Neutrophil (primary cell): ENCODE data around the gene PITX1.

Experiments
- H3K27ac ChIP-seq: fragments of 200-600 bp; sonication (generic); 2 replicates; pipeline ENCODE4 v1.5.1; 2016; ENCODE audit warnings: mild to moderate bottlenecking, moderate library complexity
- H3K27me3 ChIP-seq: fragments of 200-600 bp; sonication (generic); 2 replicates; pipeline ENCODE4 v1.6.0; 2016; ENCODE audit warnings: mild to moderate bottlenecking
- H3K36me3 ChIP-seq: fragments of 200-600 bp; sonication (generic); 2 replicates; pipeline ENCODE4 v1.5.1; 2017
- H3K4me1 ChIP-seq, 2 experiments: fragments of 200-600 bp in 1 of 2; sonication (generic) in 1 of 2; 1 replicate in 1 of 2; 2 replicates in 1 of 2; pipeline versions ENCODE4 v1.5.1 to v1.6.1; 2013 to 2016; ENCODE audit warnings: low read depth in 1 of 2, low read length in 1 of 2, mild to moderate bottlenecking in 1 of 2, moderate library complexity in 1 of 2; ENCODE audit not compliant: control insufficient read depth in 1 of 2, insufficient read depth in 1 of 2
- H3K4me3 ChIP-seq, 2 experiments: fragments of 200-600 bp in 1 of 2; sonication (generic) in 1 of 2; 1 replicate in 1 of 2; 2 replicates in 1 of 2; pipeline ENCODE4 v1.5.1; 2013 to 2016; ENCODE audit warnings: low read depth in 1 of 2, low read length in 1 of 2, mild to moderate bottlenecking in 1 of 2, moderate library complexity in 1 of 2
- H3K9me3 ChIP-seq: fragments of 200-600 bp; sonication (generic); 2 replicates; pipeline ENCODE4 v1.5.1; 2016
- TF ChIP-seq, protein P1 (sequence below): fragments of 200-600 bp; sonication (generic); IDR thresholded peaks from 2 replicates; pipeline ENCODE4 v1.5.1; 2016; ENCODE audit warnings: antibody characterized with exemption

PITX1 gene

DNA sequence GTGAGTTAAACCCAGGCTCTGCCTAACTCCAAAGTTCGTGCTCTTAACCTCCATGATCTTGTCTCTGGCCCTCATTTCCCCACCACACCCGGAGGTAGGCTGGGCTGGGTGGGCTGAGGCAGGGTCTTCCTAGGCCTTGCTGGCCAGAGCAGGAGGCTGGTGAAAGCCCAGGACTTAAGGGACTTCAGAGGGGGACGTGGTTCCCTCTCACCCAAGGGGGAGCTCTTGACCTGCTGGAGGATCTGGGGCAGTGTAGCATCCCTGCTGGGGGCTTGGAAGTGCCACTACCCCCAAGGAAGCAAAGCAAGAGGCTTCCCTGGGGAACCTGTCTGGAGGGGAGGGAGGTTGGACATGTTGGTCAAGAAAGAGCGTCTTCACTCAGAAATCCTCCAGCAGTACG is 14.7 kb downstream of the PITX1 start:
- Histone ChIP-seq H3K27me3 (peaks cover 64% of the 10 kb centered on the region), H3K9me3 (no peaks in the 10 kb centered on the region), H3K4me1 (no peaks in the 10 kb centered on the region), H3K27ac (no peak overlapping the region), H3K36me3 (no peaks in the 10 kb centered on the region), H3K4me3 (no peak overlapping the region)
- TF ChIP-seq, protein P1, sequence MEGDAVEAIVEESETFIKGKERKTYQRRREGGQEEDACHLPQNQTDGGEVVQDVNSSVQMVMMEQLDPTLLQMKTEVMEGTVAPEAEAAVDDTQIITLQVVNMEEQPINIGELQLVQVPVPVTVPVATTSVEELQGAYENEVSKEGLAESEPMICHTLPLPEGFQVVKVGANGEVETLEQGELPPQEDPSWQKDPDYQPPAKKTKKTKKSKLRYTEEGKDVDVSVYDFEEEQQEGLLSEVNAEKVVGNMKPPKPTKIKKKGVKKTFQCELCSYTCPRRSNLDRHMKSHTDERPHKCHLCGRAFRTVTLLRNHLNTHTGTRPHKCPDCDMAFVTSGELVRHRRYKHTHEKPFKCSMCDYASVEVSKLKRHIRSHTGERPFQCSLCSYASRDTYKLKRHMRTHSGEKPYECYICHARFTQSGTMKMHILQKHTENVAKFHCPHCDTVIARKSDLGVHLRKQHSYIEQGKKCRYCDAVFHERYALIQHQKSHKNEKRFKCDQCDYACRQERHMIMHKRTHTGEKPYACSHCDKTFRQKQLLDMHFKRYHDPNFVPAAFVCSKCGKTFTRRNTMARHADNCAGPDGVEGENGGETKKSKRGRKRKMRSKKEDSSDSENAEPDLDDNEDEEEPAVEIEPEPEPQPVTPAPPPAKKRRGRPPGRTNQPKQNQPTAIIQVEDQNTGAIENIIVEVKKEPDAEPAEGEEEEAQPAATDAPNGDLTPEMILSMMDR, result no peak

GRCh38 chr5:135018457-135018856 is 15.6 kb downstream of the PITX1 start:
- TF ChIP-seq, protein P1, result no peak
- no peak overlapping the region for H3K4me3 ChIP-seq
- no peaks in the 10 kb centered on the region for H3K4me1 ChIP-seq
- H3K27ac ChIP-seq, result no peak overlapping the region
- H3K9me3 ChIP-seq, result no peaks in the 10 kb centered on the region
- H3K27me3 ChIP-seq, result peaks cover 55% of the 10 kb centered on the region
- H3K36me3 ChIP-seq, result no peaks in the 10 kb centered on the region

DNA sequence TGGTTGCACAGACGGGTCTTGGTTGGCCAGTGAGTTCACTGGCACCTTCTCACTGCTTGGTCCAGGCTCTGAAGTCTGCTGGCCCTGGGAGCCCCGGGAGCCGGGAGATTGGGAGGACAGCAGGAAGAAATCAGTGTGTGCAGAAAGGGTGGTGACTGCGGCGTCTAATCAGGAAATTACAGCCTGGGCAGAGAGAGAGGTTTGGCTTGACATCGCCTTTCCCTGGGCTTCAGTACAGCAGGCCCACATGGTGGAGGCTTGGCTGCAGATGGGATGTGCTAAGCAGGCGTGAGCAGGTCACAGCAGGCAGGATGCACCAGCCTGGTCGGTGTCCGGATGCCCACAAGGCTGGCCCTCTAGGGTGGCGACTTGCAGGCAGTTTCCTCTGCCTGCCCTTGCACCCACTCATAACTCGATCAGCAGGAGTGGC is 17.2 kb downstream of the PITX1 start:
- Histone ChIP-seq H3K4me3 (no peak overlapping the region), H3K36me3 (no peaks in the 10 kb centered on the region), H3K9me3 (no peaks in the 10 kb centered on the region), H3K27me3 (peaks cover 39% of the 10 kb centered on the region), H3K27ac (no peak overlapping the region), H3K4me1 (no peaks in the 10 kb centered on the region)
- TF ChIP-seq, protein P1, result no peak

DNA sequence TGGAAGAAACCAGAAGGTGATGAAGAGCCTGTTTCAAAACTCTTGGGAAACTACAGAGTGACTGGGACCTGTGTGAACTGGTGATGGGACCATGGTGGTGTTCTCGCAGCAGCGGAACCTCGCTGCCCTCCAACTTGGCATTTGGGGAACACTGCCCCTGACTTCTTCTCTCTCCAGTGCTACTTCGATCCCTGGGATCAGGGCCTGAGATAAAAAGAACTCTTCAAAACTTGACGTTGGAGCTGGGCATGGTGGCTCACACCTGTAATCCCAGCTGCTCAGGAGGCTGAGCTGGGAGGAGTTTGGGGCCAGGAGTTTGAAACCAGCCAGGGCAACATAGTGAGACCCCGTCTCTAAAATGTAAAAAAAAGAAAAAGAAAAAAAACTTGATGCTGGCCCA is 18.1 kb downstream of the PITX1 start:
- H3K27me3 ChIP-seq, result peaks cover 30% of the 10 kb centered on the region
- H3K36me3 ChIP-seq, result no peaks in the 10 kb centered on the region
- no peak overlapping the region for H3K4me3 ChIP-seq
- no peak overlapping the region for H3K27ac ChIP-seq
- no peaks in the 10 kb centered on the region for H3K4me1 ChIP-seq
- TF ChIP-seq, protein P1, result no peak
- no peaks in the 10 kb centered on the region for H3K9me3 ChIP-seq

DNA sequence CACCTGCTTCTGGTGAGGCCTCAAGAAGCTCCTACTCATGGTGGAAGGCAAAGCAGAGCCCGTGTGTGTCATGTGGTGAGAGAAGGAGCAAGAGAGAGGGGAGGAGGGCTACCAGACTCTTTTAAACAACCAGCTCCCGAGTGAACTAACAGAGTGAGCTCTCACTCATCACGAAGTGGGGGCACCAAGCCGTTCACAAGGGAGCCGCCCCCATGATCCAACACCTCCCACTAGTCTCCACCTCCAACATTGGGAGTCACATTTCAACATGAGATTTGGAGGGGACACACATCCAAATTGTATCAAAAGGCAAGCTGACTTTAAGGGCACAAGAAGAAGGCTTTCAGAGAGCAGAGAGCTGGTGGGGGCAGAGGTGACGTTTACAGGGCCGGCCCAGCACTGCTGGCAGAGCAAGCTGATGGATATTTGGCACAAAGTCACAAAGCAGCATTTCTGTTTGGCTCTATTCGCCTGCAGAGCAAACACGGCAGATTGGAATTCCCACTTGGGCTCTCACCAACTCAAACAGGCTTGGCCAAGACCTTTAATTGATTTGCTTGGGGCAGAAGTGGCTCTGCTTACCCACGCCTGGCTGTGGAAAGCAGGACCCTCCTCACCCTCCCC is 20.0 kb downstream of the PITX1 start:
- Histone ChIP-seq H3K27ac (no peak overlapping the region), H3K4me3 (no peak overlapping the region), H3K9me3 (no peaks in the 10 kb centered on the region), H3K36me3 (no peaks in the 10 kb centered on the region), H3K4me1 (no peaks in the 10 kb centered on the region), H3K27me3 (peaks cover 14% of the 10 kb centered on the region)
- TF ChIP-seq, protein P1, result no peak
